Stimulated activated CD4-positive, alpha-beta T cell treated with anti-CD3 and anti-CD28 coated beads, Interleukin-4, amount 100 ng/mL, for 48 hours (primary cell): ENCODE measurements around the gene CAPN15.
A peak's percentile ranks its signal among the peaks of the same experiment; 100 is the strongest.

Experiments
- DNase-seq, 2 donors: peaks; one replicate each; pipeline ENCODE4 v3.0.0-alpha.2; 2020; ENCODE audit warnings: low read depth in 2 of 2

The CAPN15 gene

GRCh38 chr16:577796-578195 lies 50.3 kb downstream of the CAPN15 start:
- DNase-seq: no peak

GRCh38 chr16:578232-578869 lies 50.8 kb downstream of the CAPN15 start:
- no peak for DNase-seq

GRCh38 chr16:578870-579405 lies 51.4 kb downstream of the CAPN15 start:
- DNase-seq: peak; percentile 60 to 67

GRCh38 chr16:580141-580945 lies 52.8 kb downstream of the CAPN15 start:
- no peak for DNase-seq

- DNase-seq: no peak
Measured at GRCh38 chr16:580946-581498, 53.5 kb downstream of the CAPN15 start.

- no peak for DNase-seq
Measured at GRCh38 chr16:582218-582613, 54.7 kb downstream of the CAPN15 start.

- DNase-seq: no peak
Measured at GRCh38 chr16:582614-583331, 55.3 kb downstream of the CAPN15 start.

- DNase-seq: no peak
Measured at GRCh38 chr16:583470-583814, 55.9 kb downstream of the CAPN15 start.

GRCh38 chr16:583815-584591 lies 56.5 kb downstream of the CAPN15 start:
- DNase-seq: no peak

GRCh38 chr16:585351-585750 lies 57.8 kb downstream of the CAPN15 start:
- DNase-seq: no peak

GRCh38 chr16:586047-586644 lies 58.6 kb downstream of the CAPN15 start:
- no peak for DNase-seq

- no peak for DNase-seq
Measured at GRCh38 chr16:586645-587590, 59.4 kb downstream of the CAPN15 start.

- DNase-seq: peak in 1 of 2 donors; percentile 56
Measured at GRCh38 chr16:588639-588888, 61.1 kb downstream of the CAPN15 start.

GRCh38 chr16:588889-589657 lies 61.6 kb downstream of the CAPN15 start:
- peak; percentile 96 to 98 for DNase-seq

- DNase-seq: peak; percentile 99 to 100
Measured at GRCh38 chr16:589658-590187, 62.2 kb downstream of the CAPN15 start, which contains the start of gene RAB40C. Gene RAB40C (plus strand): TSS chr16:590066. CDS start chr16:590292, 226 bp downstream.

GRCh38 chr16:590188-590814 lies 62.8 kb downstream of the CAPN15 start:
- no peak for DNase-seq

GRCh38 chr16:590815-591200 lies 63.3 kb downstream of the CAPN15 start:
- DNase-seq: no peak

GRCh38 chr16:591231-591630 lies 63.7 kb downstream of the CAPN15 start:
- DNase-seq: no peak
